A673 (cell line): ENCODE data around the gene DHODH. TPM values are rescaled to one million over a fixed set of nuclear protein-coding genes. Genes with fewer than 3 reads are reported as not detected.
"Not testable (repeated sequence)": the region's sequence is repeated elsewhere in the genome, so short reads cannot be mapped to it uniquely, and the experiment has no call there.

Experiments used
- BruUV-seq: library from RNA; stranded (reverse); fragments of 400-500 nt; replicated peaks from 2 replicates; lab custom pipeline; 2021; lab: Mats Ljungman, UMichigan
- CTCF ChIA-PET: fragments of 300-600 bp; sonication (Branson Sonifier 250); formaldehyde crosslinking; loops from one replicate; lab custom pipeline; 2022; ENCODE audit warnings: antibody characterized with exemption; lab: Charles Lee
- POLR2A ChIA-PET: fragments of 300-600 bp; sonication (Branson Sonifier 250); formaldehyde crosslinking; loops from one replicate; lab custom pipeline; 2022; ENCODE audit warnings: antibody characterized with exemption; ENCODE audit not compliant: low non-redundant PET; lab: Charles Lee
- DNase-seq: peaks from one replicate; pipeline ENCODE4 v3.0.0-alpha.2; 2015; ENCODE audit warnings: low spot score
- H3K27ac ChIP-seq: fragments of 200-600 bp; sonication (generic); 2 replicates; pipeline ENCODE4 v1.5.1; 2016; ENCODE audit warnings: mixed run types, low read depth, mild to moderate bottlenecking, mixed read lengths, antibody characterized with exemption, low read length; ENCODE audit not compliant: poor library complexity, severe bottlenecking
- H3K27me3 ChIP-seq: fragments of 200-600 bp; sonication (generic); replicated peaks from 2 replicates; pipeline ENCODE4 v1.6.1; 2017; ENCODE audit warnings: mixed run types, low read depth, mild to moderate bottlenecking, mixed read lengths, antibody characterized with exemption, low read length; ENCODE audit not compliant: insufficient read depth, poor library complexity
- H3K36me3 ChIP-seq: fragments of 200-600 bp; sonication (generic); 2 replicates; pipeline ENCODE4 v1.6.1; 2016; ENCODE audit warnings: mixed run types, mild to moderate bottlenecking, mixed read lengths, antibody characterized with exemption, low read length; ENCODE audit not compliant: insufficient read depth, poor library complexity, severe bottlenecking
- H3K4me1 ChIP-seq: fragments of 200-600 bp; sonication (generic); 2 replicates; pipeline ENCODE4 v1.6.1; 2017; ENCODE audit warnings: mixed run types, mild to moderate bottlenecking, mixed read lengths, antibody characterized with exemption, low read length; ENCODE audit not compliant: insufficient read depth, poor library complexity, severe bottlenecking
- H3K4me3 ChIP-seq: fragments of 200-600 bp; sonication (generic); 2 replicates; pipeline ENCODE4 v1.5.1; 2016; ENCODE audit warnings: low read depth, mixed run types, mild to moderate bottlenecking, mixed read lengths, low read length; ENCODE audit not compliant: poor library complexity, severe bottlenecking
- H3K9me3 ChIP-seq: fragments of 200-600 bp; sonication (generic); 2 replicates; pipeline ENCODE4 v1.6.1; 2016; ENCODE audit warnings: mixed run types, low read depth, mild to moderate bottlenecking, mixed read lengths, antibody characterized with exemption, low read length; ENCODE audit not compliant: poor library complexity, severe bottlenecking
- CTCF ChIP-seq: fragments of 300-800, 200-600 bp; sonication (generic); conservative IDR thresholded peaks from 2 replicates; pipeline ENCODE4 v1.5.1; 2017; ENCODE audit warnings: low read depth, mild to moderate bottlenecking, antibody characterized with exemption, low read length, moderate library complexity, mixed read lengths
- EZH2 ChIP-seq: fragments of 200-600 bp; sonication (generic); IDR thresholded peaks from 2 replicates; pipeline ENCODE4 v1.6.1; 2017; ENCODE audit warnings: borderline replicate concordance, low read depth, mild to moderate bottlenecking, mixed read lengths, antibody characterized with exemption, low read length; ENCODE audit not compliant: poor library complexity, severe bottlenecking
- intact Hi-C: fragments of 100-400 bp; cut with micrococcal nuclease; formaldehyde crosslinking; loops from one replicate; pipeline ENCODE4 v1.10.0; 2022; ENCODE audit not compliant: unreplicated experiment
- total RNA-seq: library from RNA; stranded (reverse); gene quantifications from 2 replicates; pipeline ENCODE4 v1.2.3, GENCODE V29; 2021

Gene DHODH
- total RNA-seq, 1 experiment from 2014 or later, result 12.8 TPM

- ChIA-PET CTCF (no interaction called here), POLR2A (no interaction called here)
- H3K27me3 ChIP-seq, result no peaks in the 10 kb centered on the region
- no peak for TF ChIP-seq CTCF
- no peak for TF ChIP-seq EZH2
- no peak for DNase-seq
- no TSS peak for BruUV-seq
- no peaks in the 10 kb centered on the region for H3K9me3 ChIP-seq
- H3K4me1 ChIP-seq, result no peaks in the 10 kb centered on the region
- intact Hi-C loops, result no loop called here
- H3K4me3 ChIP-seq, result no peak overlapping the region
- no peaks in the 10 kb centered on the region for H3K36me3 ChIP-seq
- H3K27ac ChIP-seq, result no peak overlapping the region
These were observed 47.4 kb downstream of the DHODH start for GRCh38 chr16:72055911-72056310.

GRCh38 chr16:72057313-72057712 is 48.8 kb downstream of the DHODH start:
- BruUV-seq, CTCF ChIA-PET, intact Hi-C loops, H3K36me3 ChIP-seq, H3K27me3 ChIP-seq, H3K27ac ChIP-seq, POLR2A ChIA-PET, DNase-seq, H3K9me3 ChIP-seq, H3K4me1 ChIP-seq, H3K4me3 ChIP-seq: not testable (repeated sequence)

GRCh38 chr16:72059060-72059459 is 50.5 kb downstream of the DHODH start:
- H3K27me3 ChIP-seq, H3K36me3 ChIP-seq, BruUV-seq, H3K4me1 ChIP-seq, POLR2A ChIA-PET, H3K4me3 ChIP-seq, H3K9me3 ChIP-seq, CTCF ChIA-PET, H3K27ac ChIP-seq, intact Hi-C loops, DNase-seq: not testable (repeated sequence)

GRCh38 chr16:72060405-72060804 is 51.9 kb downstream of the DHODH start:
- no peaks in the 10 kb centered on the region for H3K9me3 ChIP-seq
- ChIA-PET CTCF (no interaction called here), POLR2A (no interaction called here)
- TF ChIP-seq EZH2, result no peak
- TF ChIP-seq CTCF, result no peak
- no peaks in the 10 kb centered on the region for H3K27me3 ChIP-seq
- no peak overlapping the region for H3K27ac ChIP-seq
- intact Hi-C loops, result no loop called here
- no peaks in the 10 kb centered on the region for H3K4me1 ChIP-seq
- DNase-seq, result no peak
- no peaks in the 10 kb centered on the region for H3K36me3 ChIP-seq
- no TSS peak for BruUV-seq
- no peak overlapping the region for H3K4me3 ChIP-seq
